GM18907 (cell line): ENCODE data around the gene CCDC141.
"Not testable (repeated sequence)": the region's sequence is repeated elsewhere in the genome, so short reads cannot be mapped to it uniquely, and the experiment has no call there.

ENCODE experiments used
- ATAC-seq: cut with Tn5 transposase; IDR thresholded peaks from one replicate; pipeline ENCODE4 v1.9.1; 2021; ENCODE audit warnings: mild to moderate bottlenecking, moderate library complexity; ENCODE audit not compliant: unreplicated experiment

Gene CCDC141

DNA sequence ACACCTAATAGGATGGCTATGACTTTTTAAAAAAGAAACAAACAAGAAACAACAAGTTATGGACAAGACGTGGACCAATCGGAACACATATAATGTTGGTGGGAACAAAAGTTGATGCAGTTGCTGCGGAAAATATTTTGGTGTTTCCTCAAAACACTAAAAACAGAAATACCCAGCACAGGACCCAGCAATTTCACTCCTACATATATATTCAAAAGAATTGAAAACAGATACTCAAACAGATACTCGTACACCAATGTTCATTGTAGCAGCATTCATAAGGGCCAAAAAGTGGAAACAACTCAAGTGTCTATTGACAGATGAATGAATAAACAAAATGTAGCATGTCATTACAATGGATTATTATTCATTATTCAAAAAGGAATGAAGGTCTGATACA lies 12.1 kb downstream of the CCDC141 start:
- peak; percentile 51 for ATAC-seq

DNA sequence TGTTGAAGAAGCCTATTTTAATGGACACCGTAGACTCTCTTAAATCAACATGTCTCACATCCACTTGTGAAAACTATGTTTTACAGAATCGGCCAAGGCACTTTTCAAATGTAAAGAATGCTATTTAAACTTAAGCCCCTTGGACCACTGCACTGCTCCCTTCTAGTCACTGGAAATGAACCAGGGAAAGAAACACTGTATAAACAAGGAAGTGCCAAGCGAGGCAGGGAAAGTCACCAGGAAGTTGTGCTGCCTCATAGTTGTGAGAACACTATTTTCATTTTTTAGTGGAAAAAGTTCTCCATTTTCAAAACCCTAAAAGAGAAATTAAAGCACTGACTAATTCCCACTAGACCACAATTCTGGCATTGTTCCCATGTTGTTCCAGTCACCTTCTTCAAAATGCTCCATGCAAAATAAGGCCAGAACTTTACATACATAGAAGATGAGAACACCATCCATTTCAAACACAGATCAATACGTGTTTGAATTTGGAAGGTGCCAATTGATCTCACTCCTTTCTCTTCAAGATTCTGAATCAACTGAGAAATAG lies 13.5 kb downstream of the CCDC141 start:
- no peak for ATAC-seq

DNA sequence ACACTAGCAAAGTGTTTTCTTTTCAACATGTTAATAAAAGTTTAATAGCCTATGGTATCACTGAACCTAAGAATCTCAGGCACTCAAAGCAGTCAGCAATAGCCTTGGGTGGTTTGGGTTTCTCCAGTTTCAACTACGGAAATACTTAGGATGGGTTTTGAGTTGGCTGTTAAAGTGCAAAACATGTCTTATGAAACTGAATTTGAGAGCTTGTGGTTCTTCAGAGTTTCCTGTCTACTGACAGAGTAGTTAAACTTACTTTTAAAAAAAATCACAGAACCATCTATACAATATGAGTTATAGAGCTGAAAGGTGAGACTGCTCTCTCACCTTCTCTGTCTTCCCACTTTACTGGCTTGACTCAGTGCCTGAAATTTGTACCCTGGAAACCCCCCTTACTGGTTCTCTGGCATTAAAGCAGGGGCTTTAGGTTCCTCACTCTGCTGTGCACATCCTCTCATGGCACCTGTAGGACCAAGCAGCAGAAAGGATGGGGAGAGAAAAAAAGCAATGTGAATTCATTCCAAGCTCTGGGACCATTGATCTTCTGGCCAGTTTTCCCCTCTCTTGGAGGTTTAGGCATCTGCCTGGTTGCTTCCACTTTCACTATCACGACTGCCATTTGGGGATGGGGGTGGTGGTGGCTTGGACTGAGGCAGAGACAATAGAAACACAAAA lies 18.1 kb downstream of the CCDC141 start:
- ATAC-seq, result peak; percentile 94

DNA sequence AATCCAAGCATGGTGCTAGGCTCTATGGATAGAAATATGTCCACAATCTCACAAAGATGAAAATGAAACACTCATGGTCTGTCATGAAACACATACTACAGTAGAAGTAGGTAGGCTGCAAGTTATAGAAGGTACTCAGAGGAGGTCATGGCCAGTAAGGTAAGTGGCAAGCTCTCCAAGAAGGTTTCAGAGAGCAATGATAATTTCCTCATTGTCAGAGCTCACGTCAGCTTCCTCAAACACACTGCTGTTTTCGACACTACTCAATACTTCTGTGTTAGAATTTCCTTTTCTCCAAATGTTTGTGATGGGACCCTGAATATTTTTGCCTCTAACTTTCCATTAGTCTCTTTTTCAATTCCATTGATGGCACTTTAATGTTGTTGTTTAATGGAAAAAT lies 25.5 kb downstream of the CCDC141 start:
- no peak for ATAC-seq

DNA sequence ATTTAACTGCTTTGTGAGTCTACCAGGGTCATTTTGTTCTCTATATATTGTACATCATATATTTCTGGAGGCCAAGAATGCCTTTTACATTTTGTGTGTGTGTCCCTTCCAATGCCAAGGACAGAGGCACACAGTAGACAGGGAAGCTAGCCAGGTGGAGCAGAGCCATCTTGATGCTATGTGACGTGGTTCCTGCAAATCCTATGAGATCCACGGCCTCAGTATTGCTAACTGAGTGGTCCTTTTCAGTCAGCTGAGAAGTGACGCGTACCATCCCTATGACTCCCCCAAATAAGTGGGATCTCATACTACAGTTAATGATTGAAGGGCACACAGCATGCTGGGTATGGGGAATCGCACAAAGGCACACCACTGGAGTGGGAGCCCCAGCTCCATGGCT lies 27.3 kb downstream of the CCDC141 start:
- no peak for ATAC-seq

DNA sequence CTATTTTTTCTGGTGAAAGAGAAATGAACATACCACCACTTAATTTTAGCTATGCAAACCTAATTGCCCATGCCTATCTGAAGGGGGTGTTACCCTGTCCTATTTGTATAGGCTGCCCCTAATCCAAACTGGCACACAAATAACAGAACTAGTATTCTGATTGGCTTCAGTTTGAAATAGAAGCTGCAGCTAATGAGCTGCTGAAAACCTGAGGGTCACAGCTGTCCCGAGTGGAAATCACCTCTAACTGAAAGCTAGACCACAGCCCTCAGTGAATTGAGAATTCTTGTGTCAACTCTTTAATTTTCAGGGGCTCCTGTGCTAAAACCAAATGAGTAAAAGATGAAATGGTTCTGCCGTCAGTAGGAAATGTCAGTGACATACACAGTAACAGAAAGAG lies 28.7 kb downstream of the CCDC141 start:
- peak; percentile 88 for ATAC-seq

DNA sequence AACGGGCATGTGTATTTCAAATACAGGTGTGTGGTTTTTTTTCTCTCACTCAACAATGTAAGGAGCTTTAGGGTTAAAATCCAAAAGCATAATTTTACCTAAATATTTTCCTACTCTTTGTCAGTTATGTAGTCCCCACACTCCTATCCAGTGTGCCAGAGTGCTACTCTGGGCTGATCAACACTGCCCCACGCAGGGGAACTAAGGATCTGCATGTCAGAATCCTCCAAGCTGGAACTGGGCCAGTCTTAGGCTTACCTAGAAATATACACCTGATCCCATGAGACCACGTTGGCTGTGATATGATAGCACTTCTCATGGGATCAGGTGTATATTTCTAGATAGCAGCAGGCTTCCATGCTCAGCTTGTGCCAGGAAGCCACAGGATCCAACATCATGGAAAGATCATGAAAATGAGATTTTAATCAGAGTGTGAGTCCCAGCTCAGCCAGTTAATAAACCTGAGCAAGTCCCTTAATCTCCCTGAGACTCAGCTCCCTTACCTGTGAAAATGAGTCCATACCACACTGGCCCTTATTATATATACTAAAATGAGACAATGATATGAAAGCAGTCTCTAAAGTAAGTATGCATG lies 29.7 kb downstream of the CCDC141 start:
- ATAC-seq, result peak; percentile 60

DNA sequence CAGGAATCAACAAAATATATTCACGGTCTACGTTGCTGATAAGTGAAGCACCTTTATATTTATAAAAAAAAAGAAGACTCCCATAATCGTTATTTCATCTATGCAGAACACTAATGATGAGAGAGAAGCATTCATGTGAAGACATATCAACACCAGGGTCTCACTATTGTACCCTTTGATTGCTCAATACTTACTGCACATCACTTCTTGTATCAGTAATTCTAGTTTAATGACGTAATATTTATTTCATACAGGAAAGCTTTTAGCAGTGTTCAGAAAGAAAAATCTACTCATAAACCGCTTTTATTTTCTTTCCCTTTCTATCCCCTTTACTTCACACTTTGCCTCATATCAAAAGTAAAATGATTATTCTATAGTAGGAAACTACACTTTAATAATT lies 30.7 kb downstream of the CCDC141 start:
- no peak for ATAC-seq

DNA sequence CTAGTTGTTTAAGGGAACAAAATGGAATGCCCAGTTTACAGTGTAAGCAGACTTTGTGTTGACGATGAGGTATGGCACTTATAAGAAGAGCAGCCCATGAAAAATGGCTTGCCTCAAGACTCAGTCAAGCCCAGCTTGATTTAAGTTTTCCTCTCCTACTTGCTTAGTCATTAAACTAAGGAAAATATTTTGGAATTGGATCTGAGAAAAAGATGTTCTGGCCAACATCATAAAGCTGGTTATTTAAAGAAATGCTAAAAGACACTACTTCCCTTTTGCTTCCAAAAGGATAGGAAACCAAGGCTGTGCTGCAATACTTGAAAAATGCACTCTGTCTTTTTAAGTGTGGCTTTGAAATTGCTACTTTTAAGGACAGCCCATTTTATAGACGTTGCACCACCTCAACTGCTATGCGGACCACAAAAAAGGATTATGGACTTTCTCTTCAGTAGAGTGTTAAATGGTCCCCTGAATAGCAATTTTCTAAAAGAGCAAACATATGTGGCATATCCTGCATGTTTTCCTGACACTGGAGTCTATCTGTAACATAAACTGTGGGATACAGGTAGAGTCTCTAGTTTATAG lies 32.1 kb downstream of the CCDC141 start:
- no peak for ATAC-seq

DNA sequence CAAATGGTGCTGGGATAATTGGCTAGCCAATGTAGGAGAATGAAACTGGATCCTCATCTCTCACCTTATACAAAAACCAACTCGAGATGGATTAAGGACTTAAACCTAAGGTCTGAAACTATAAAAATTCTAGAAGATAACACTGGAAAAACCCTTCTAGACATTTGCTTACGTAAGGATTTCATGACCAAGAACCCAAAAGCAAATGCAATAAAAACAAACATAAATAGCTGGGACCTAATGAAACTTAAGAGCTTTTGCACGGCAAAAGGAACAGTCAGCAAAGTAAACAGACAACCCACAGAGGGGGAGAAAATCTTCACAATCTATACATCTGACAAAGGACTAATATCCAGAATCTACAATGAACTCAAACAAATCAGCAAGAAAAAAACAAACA lies 35.7 kb downstream of the CCDC141 start:
- ATAC-seq, result not testable (repeated sequence)

DNA sequence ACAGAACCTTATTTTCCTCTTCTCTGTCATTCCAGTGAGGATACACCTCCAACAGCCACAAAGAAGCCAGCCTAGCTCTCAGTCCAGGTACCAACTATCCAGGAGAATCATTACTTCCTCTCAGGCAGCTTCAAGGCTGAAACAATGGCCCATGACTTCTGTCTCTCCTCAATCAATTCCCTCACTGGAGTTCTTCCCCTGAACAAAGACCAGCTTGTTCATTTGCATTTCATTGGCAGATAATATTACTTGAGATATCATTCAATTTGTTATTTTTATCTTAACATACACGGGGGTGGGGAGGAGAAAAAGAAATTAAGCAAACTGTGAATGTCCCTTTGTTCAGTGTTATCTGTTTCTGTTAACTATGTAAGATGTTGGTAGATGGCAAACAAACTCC lies 44.0 kb downstream of the CCDC141 start:
- no peak for ATAC-seq

DNA sequence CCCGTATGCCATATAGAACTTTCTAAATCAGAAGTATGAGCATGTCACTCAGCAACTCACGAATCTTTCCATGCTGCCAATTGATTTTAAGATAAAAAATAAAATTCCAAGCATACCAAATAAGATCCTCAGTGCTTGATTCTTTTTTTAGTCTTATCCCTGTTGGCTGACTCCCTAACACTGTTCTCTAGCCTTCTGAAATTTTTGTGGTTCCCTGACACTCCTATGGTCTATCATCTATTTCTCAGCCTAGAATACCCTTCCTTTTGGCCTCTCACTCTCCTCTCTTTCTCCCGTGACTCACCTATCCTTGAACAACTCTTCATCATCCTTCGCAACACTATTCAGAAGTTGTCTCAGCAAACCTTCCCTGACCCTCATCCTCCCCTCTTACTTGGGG lies 50.5 kb downstream of the CCDC141 start:
- no peak for ATAC-seq

DNA sequence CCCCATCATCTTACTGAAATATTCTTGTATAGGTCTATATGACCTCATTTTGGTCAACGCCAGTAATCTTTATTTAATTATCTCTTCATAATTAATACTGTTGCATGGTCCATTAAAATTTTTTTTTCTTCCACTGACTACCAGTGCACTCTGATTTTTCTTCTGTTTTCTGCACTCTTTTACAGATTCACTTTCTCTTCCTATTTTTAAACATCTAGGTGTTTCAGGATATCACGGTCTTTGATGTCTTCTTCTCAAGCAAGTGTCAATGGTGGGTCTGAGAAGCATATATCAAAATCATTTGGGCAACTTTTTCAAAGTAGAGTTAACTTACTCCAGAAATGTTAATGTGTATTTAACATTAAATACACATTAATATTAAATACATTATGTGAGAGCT lies 51.4 kb downstream of the CCDC141 start:
- peak; percentile 67 for ATAC-seq

DNA sequence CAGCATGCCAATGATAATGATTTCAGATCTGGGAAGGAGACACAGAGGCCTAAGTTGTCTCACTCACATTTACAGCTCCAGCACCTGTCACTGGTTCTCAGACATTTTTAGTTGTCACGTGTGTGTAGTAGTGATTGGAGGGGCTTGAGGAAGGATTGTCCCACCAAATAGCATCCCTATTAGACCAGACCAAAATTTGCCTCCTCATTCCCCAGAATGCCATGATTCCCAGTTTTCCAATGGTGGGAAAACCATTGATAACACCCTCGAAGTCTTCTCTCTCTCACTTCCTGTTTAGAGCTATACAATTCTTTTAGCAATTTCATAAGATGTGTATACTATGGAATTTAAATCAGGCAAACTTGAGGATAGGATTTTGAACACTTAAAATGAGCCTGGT lies 52.5 kb downstream of the CCDC141 start:
- no peak for ATAC-seq

DNA sequence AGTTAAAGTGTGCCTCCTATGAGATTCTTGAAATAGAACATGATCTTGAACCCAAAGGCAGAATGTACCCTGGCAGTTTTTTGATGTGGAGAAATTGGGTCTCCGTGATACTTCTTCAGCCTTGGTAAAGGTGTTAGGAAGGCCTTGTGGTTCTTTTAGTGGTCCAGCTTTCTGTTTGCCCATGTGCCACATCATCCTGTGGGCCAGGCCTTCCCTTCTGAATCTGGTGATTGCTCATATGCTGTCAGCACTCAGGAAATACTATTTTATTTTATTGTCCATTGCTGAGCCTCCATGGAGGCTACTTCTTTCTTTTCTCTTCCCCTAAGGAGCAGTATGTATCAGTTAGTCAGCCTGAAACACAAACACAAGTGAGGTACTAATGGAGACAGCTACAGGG lies 52.9 kb downstream of the CCDC141 start:
- no peak for ATAC-seq

DNA sequence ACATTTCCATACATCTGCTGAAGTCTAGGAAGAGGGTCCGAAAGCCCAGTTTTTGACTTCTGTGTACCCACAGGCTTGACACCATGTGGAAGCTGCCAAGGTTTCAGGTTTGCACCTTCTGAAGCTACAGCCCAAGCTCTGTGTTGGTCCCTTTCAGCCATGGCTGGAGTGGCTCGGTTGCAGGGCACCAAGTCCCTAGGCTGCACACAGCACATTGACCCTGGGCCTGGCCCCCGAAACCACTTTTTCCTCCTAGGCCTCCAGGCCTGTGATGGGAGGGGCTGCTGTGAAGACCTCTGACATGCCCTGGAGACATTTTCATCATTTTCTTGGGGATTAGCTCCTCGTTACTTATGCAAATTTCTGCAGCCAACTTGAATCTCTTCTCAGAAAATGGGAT lies 55.7 kb downstream of the CCDC141 start:
- no peak for ATAC-seq

DNA sequence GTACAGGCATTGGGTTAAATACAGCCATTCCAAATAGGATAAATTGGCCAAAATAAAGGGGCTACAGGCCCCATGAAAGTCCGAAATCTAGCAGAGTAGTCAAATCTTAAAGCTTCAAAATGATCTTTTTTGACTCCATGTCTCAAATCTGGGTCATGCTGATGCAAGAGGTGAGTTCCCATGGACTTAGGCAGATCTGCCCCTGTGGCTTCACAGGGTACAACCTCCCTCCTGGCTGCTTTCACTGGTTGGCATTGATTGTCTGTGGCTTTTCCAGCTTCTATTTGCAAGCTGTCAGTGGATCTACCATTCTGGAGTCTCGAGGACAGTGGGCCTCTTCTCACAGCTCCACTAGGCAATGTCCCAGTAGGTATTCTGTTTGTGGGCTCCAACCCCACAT lies 56.1 kb downstream of the CCDC141 start:
- no peak for ATAC-seq

DNA sequence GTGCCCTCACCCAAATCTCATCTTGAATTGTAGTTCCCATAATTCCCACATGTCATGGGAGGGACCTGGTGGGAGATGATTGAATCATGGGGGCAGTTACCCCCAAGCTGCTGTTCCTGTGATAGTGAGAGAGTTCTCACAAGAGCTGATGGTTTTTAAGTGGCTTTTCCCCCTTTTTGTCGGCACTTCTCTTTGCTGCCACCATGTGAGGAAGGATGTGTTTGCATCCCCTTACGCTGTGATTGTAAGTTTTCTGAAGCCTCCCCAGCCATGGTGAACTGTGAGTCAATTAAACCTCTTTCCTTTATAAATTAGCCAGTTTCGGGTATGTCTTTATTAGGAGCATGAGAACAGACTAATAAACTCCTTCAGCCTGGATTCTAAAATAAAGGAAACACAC lies 57.2 kb downstream of the CCDC141 start:
- not testable (repeated sequence) for ATAC-seq

DNA sequence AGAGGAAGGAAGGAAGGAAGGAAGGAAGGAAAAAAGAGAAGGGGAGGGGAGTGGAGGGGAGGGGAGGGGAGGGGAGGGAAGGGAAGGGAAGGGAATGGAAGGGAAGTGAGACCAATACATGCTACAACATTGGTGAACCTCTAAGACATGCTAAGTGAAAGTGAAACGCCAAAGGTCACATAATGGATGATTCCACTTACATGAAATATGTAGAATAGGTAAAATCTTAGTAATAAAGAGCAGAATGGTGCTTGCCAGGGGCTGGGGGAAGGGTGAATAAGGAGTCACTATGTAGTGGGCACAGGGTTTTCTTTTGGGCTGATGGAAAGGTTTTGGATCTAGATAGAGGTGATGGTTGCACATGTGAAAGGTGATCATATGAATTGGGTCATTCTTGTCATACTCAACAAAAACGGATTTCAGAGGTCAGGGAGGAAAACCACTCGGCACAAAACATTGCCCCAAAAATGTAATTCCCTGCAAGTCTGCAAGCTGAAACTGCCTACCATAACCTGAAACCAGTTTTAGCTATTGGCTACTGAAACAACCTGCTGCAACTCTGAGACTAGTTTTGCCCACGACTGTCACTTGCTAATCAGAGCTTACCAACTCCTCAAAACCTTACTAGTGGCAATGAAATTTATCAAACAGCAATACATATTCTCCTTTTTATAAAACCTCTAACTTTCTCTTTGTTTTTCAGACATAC lies 59.2 kb downstream of the CCDC141 start:
- ATAC-seq, result peak; percentile 88

DNA sequence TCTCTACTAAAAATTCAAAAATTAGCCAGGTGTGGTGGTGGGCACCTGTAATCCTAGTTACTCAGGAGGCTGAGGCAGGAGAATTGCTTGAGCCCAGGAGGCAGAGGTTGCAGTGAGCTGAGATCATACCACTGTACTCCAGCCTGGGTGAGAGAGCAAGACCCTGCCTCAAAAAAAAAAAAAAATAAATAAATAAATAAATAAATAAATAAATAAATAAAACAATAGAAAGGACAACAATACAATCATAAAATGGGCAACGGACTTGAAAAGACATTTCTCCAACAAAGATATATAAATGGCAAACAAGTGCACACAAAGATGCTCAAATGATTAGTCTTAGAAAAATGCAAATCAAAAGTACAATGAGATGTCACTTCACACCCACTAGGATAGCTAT lies 60.5 kb downstream of the CCDC141 start:
- ATAC-seq, result not testable (repeated sequence)

DNA sequence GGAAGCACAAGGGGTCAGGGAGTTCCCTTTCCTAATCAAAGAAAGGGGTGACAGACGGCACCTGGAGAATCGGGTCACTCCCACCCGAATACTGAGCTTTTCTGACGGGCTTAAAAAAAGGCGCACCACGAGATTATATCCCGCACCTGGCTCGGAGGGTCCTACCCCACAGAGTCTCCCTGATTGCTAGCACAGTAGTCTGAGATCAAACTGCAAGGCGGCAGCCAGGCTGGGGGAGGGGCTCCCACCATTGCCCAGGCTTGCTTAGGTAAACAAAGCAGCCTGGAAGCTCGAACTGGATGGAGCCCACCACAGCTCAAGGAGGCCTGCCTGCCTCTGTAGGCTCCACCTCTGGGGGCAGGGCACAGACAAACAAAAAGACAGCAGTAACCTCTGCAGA lies 67.3 kb downstream of the CCDC141 start:
- not testable (repeated sequence) for ATAC-seq

DNA sequence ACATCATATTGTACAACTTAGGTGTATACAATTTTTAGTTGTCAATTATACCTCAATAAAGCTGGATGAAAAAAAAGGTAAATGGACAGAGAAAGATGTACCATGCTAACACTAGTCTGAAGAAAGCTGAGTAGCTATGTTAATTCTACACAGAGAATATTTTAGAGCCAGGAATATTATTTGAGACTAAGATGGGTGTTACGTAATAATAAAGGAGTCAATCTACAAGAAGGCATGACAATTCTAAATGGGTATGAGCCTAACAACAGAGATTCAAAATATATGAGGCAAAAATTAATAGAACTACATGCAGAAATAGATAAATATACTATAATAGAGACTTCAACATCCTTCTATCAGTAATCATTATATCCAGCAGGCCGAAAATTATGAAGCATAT lies 69.1 kb downstream of the CCDC141 start:
- ATAC-seq, result no peak
